SK-N-SH (cell line): ENCODE measurements around the gene SULT1C2.

ENCODE experiments used
- CHD2 ChIP-seq: fragments of 150-350 bp; IDR thresholded peaks from 2 replicates; pipeline ENCODE4 v1.6.1; 2018; ENCODE audit warnings: low read length; ENCODE audit not compliant: partially characterized antibody
- POLR2AphosphoS5 ChIP-seq: IDR thresholded peaks from 2 replicates; pipeline ENCODE4 v1.6.1; 2012; ENCODE audit warnings: low read depth, low read length
- RCOR1 ChIP-seq: fragments of 150-350 bp; IDR thresholded peaks from 2 replicates; pipeline ENCODE4 v1.6.1; 2017; ENCODE audit warnings: antibody characterized with exemption, low read length
- TAF1 ChIP-seq: IDR thresholded peaks from 2 replicates; pipeline ENCODE4 v1.6.1; 2012; ENCODE audit warnings: low read depth, mild to moderate bottlenecking, low read length, moderate library complexity, borderline replicate concordance
- YY1 ChIP-seq: IDR thresholded peaks from 2 replicates; pipeline ENCODE4 v1.4.0; 2012; ENCODE audit warnings: low read depth, mild to moderate bottlenecking
- TF ChIP-seq, protein P1 (sequence below): fragments of 200-600 bp; sonication (generic); IDR thresholded peaks from 2 replicates; pipeline ENCODE4 v1.6.1; 2017; ENCODE audit warnings: antibody characterized with exemption, mild to moderate bottlenecking, moderate library complexity
- TF ChIP-seq, protein P2 (sequence below): IDR thresholded peaks from 2 replicates; pipeline ENCODE4 v1.4.0; 2012; ENCODE audit warnings: low read depth, borderline replicate concordance
- TF ChIP-seq, protein P3 (sequence below): fragments of 150-350 bp; IDR thresholded peaks from 2 replicates; pipeline ENCODE4 v1.6.1; 2017; ENCODE audit warnings: antibody characterized with exemption, low read length, low read depth, borderline replicate concordance

DNA sequence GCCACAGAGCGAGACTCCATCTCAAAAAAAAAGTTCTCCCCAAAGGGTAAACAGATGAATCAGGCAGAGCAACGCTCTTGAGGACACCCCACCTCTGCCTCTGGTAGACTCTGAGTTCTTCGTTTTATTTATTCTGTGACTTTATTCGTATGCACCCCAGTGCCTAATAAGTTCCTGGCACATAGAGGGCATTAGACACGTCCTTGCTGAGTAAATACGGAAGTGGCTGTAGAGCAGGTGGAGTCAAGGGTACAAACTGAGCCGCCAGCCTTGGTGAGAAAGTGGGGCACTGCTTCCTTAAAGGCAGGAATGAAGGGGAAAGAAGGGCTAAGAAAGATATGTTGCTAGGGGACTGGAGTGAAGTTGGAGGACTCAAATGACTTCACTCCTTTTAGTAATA is 12.9 kb downstream of the SULT1C2 start:
- TF ChIP-seq RCOR1: no peak
- TF ChIP-seq, protein P1, sequence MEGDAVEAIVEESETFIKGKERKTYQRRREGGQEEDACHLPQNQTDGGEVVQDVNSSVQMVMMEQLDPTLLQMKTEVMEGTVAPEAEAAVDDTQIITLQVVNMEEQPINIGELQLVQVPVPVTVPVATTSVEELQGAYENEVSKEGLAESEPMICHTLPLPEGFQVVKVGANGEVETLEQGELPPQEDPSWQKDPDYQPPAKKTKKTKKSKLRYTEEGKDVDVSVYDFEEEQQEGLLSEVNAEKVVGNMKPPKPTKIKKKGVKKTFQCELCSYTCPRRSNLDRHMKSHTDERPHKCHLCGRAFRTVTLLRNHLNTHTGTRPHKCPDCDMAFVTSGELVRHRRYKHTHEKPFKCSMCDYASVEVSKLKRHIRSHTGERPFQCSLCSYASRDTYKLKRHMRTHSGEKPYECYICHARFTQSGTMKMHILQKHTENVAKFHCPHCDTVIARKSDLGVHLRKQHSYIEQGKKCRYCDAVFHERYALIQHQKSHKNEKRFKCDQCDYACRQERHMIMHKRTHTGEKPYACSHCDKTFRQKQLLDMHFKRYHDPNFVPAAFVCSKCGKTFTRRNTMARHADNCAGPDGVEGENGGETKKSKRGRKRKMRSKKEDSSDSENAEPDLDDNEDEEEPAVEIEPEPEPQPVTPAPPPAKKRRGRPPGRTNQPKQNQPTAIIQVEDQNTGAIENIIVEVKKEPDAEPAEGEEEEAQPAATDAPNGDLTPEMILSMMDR: no peak
- no peak for TF ChIP-seq TAF1
- TF ChIP-seq, protein P2, sequence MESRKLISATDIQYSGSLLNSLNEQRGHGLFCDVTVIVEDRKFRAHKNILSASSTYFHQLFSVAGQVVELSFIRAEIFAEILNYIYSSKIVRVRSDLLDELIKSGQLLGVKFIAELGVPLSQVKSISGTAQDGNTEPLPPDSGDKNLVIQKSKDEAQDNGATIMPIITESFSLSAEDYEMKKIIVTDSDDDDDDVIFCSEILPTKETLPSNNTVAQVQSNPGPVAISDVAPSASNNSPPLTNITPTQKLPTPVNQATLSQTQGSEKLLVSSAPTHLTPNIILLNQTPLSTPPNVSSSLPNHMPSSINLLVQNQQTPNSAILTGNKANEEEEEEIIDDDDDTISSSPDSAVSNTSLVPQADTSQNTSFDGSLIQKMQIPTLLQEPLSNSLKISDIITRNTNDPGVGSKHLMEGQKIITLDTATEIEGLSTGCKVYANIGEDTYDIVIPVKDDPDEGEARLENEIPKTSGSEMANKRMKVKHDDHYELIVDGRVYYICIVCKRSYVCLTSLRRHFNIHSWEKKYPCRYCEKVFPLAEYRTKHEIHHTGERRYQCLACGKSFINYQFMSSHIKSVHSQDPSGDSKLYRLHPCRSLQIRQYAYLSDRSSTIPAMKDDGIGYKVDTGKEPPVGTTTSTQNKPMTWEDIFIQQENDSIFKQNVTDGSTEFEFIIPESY: no peak
- TF ChIP-seq CHD2: no peak
- no peak for TF ChIP-seq YY1
- TF ChIP-seq, protein P3, sequence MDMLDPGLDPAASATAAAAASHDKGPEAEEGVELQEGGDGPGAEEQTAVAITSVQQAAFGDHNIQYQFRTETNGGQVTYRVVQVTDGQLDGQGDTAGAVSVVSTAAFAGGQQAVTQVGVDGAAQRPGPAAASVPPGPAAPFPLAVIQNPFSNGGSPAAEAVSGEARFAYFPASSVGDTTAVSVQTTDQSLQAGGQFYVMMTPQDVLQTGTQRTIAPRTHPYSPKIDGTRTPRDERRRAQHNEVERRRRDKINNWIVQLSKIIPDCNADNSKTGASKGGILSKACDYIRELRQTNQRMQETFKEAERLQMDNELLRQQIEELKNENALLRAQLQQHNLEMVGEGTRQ: no peak
- TF ChIP-seq POLR2AphosphoS5: no peak
